Measurements from ENCODE around the gene FHAD1. TPM values are rescaled to one million over a fixed set of nuclear protein-coding genes. Genes with fewer than 3 reads are reported as not detected.
A peak's percentile ranks its signal among the peaks of the same experiment; 100 is the strongest.

FHAD1 gene
- total RNA-seq (2014; rRNA removed; shearing (Covaris generic)) = 4.6 and 6.0 TPM in 2 replicates

GRCh38 chr1:15246960-15247614 is at the start of gene FHAD1:
FHAD1 (plus strand) TSS chr1:15247223; CDS start chr1:15251785, 4,562 bp downstream.
- DNase-seq (ENCODE audit: low spot score) = peak; percentile 31

- DNase-seq (ENCODE audit: low spot score) = no peak
These were observed 49.2 kb upstream of the FHAD1 start for GRCh38 chr1:15197591-15198447.

GRCh38 chr1:15198684-15199083 is 48.3 kb upstream of the FHAD1 start:
- no peak for DNase-seq (ENCODE audit: low spot score)

- DNase-seq (ENCODE audit: low spot score) = no peak
These were observed 45.8 kb upstream of the FHAD1 start for GRCh38 chr1:15201221-15201620.

GRCh38 chr1:15201849-15202551 is 45.0 kb upstream of the FHAD1 start:
- DNase-seq (ENCODE audit: low spot score) = no peak

GRCh38 chr1:15204931-15205330 is 42.1 kb upstream of the FHAD1 start:
- no peak for DNase-seq (ENCODE audit: low spot score)

GRCh38 chr1:15205586-15206346 is 41.3 kb upstream of the FHAD1 start:
- DNase-seq (ENCODE audit: low spot score) = no peak

- peak; percentile 45 for DNase-seq (ENCODE audit: low spot score)
These were observed 40.5 kb upstream of the FHAD1 start for GRCh38 chr1:15206418-15207030.

GRCh38 chr1:15207031-15207828 is 39.8 kb upstream of the FHAD1 start:
- no peak for DNase-seq (ENCODE audit: low spot score)

- DNase-seq (ENCODE audit: low spot score) = no peak
These were observed 39.1 kb upstream of the FHAD1 start for GRCh38 chr1:15207829-15208429.

- no peak for DNase-seq (ENCODE audit: low spot score)
These were observed 36.2 kb upstream of the FHAD1 start for GRCh38 chr1:15210651-15211375.

- DNase-seq (ENCODE audit: low spot score) = no peak
These were observed 35.6 kb upstream of the FHAD1 start for GRCh38 chr1:15211424-15211823.

- no peak for DNase-seq (ENCODE audit: low spot score)
These were observed 34.6 kb upstream of the FHAD1 start for GRCh38 chr1:15212216-15212953.

- no peak for DNase-seq (ENCODE audit: low spot score)
These were observed 34.1 kb upstream of the FHAD1 start for GRCh38 chr1:15212954-15213291.

- DNase-seq (ENCODE audit: low spot score) = no peak
These were observed 33.6 kb upstream of the FHAD1 start for GRCh38 chr1:15213341-15213821.

- DNase-seq (ENCODE audit: low spot score) = no peak
These were observed 32.5 kb upstream of the FHAD1 start for GRCh38 chr1:15214527-15214926.

- no peak for DNase-seq (ENCODE audit: low spot score)
These were observed 31.9 kb upstream of the FHAD1 start for GRCh38 chr1:15215116-15215515.

GRCh38 chr1:15217654-15218053 is 29.4 kb upstream of the FHAD1 start:
- no peak for DNase-seq (ENCODE audit: low spot score)
